GM23338 (cell line): ENCODE results near the gene CAMTA1. TPM values are rescaled to one million over a fixed set of nuclear protein-coding genes. Genes with fewer than 3 reads are reported as not detected.

ENCODE experiments used
- ATAC-seq: fragments of 200-7000 bp; cut with Tn5 transposase; 3 replicates; pipeline ENCODE4 v1.9.1; 2020
- DNase-seq: peaks from one replicate; pipeline ENCODE4 v3.0.0-alpha.2; 2015; ENCODE audit warnings: low spot score
- H2AFZ ChIP-seq: fragments of 200-600 bp; sonication (generic); 2 replicates; pipeline ENCODE4 v1.8.0; 2016; ENCODE audit warnings: antibody characterized with exemption, mild to moderate bottlenecking, moderate library complexity
- H3F3A ChIP-seq: fragments of 200-600 bp; sonication (generic); replicated peaks from 2 replicates; pipeline ENCODE4 v1.8.0; 2017; ENCODE audit warnings: antibody characterized with exemption, mixed run types, low read depth
- H3K27ac ChIP-seq: fragments of 200-600 bp; sonication (generic); 2 replicates; pipeline ENCODE4 v1.6.1; 2016; ENCODE audit warnings: low read depth
- H3K27me3 ChIP-seq: fragments of 200-600 bp; sonication (generic); 2 replicates; pipeline ENCODE4 v1.8.0; 2016; ENCODE audit warnings: mild to moderate bottlenecking, mixed run types, moderate library complexity; ENCODE audit not compliant: insufficient read depth
- H3K36me3 ChIP-seq: fragments of 200-600 bp; sonication (generic); 2 replicates; pipeline ENCODE4 v1.8.0; 2016; ENCODE audit warnings: mild to moderate bottlenecking; ENCODE audit not compliant: insufficient read depth
- H3K4me1 ChIP-seq: fragments of 200-600 bp; sonication (generic); 2 replicates; pipeline ENCODE4 v1.8.0; 2016; ENCODE audit warnings: mild to moderate bottlenecking, moderate library complexity; ENCODE audit not compliant: insufficient read depth
- H3K4me2 ChIP-seq: fragments of 200-600 bp; sonication (generic); 2 replicates; pipeline ENCODE4 v1.7.1; 2017; ENCODE audit warnings: mixed run types
- H3K4me3 ChIP-seq: fragments of 200-600 bp; sonication (generic); 2 replicates; pipeline ENCODE4 v1.6.1; 2016; ENCODE audit warnings: mixed run types
- H3K79me2 ChIP-seq: fragments of 200-600 bp; sonication (generic); replicated peaks from 2 replicates; pipeline ENCODE4 v1.8.0; 2017; ENCODE audit warnings: mild to moderate bottlenecking; ENCODE audit not compliant: insufficient read depth
- H3K9me2 ChIP-seq: fragments of 200-600 bp; sonication (generic); 2 replicates; pipeline ENCODE4 v1.8.0; 2017; ENCODE audit not compliant: insufficient read depth
- H4K20me1 ChIP-seq: fragments of 200-600 bp; sonication (generic); replicated peaks from 2 replicates; pipeline ENCODE4 v1.8.0; 2017; ENCODE audit warnings: mild to moderate bottlenecking; ENCODE audit not compliant: insufficient read depth
- H3K27ac Mint-ChIP-seq: 2 replicates; pipeline ENCODE4 v1.8.0; 2020; ENCODE audit warnings: inconsistent platforms, mild to moderate bottlenecking, moderate library complexity, mixed read lengths
- H3K27me3 Mint-ChIP-seq: 3 replicates; pipeline ENCODE4 v1.8.0; 2022; ENCODE audit warnings: low read depth, mild to moderate bottlenecking, moderate library complexity, mixed read lengths, inconsistent platforms; ENCODE audit not compliant: insufficient read depth, poor library complexity
- H3K36me3 Mint-ChIP-seq: 3 replicates; pipeline ENCODE4 v1.8.0; 2021; ENCODE audit warnings: low read depth, mild to moderate bottlenecking, inconsistent platforms, moderate library complexity, mixed read lengths
- H3K4me1 Mint-ChIP-seq: 3 replicates; pipeline ENCODE4 v1.8.0; 2020; ENCODE audit warnings: mild to moderate bottlenecking, inconsistent platforms, mixed read lengths
- H3K4me3 Mint-ChIP-seq: 3 replicates; pipeline ENCODE4 v1.8.0; 2021; ENCODE audit warnings: moderate library complexity, mild to moderate bottlenecking, inconsistent platforms, mixed read lengths
- H3K9me3 Mint-ChIP-seq: 3 replicates; pipeline ENCODE4 v1.8.0; 2020; ENCODE audit warnings: moderate library complexity, mild to moderate bottlenecking, inconsistent platforms, mixed read lengths
- CTCF ChIP-seq, 2 experiments: fragments of 200-600 bp in 1 of 2; sonication (generic) in 1 of 2; conservative IDR thresholded peaks; 2 replicates each; pipeline versions ENCODE4 v1.5.1 to v1.6.1; 2016 to 2017; ENCODE audit warnings: antibody characterized with exemption in 2 of 2, low read depth in 2 of 2, mild to moderate bottlenecking in 2 of 2, moderate library complexity in 1 of 2
- ETS1 ChIP-seq: IDR thresholded peaks from 2 replicates; pipeline ENCODE4 v1.6.1; 2016; ENCODE audit warnings: antibody characterized with exemption
- EZH2 ChIP-seq: fragments of 200-600 bp; sonication (generic); IDR thresholded peaks from one replicate; pipeline ENCODE4 v1.8.0; 2017; ENCODE audit warnings: antibody characterized with exemption, mild to moderate bottlenecking, low read depth; ENCODE audit not compliant: unreplicated experiment
- EZH2phosphoT487 ChIP-seq: fragments of 200-600 bp; sonication (generic); IDR thresholded peaks from one replicate; pipeline ENCODE4 v1.8.1; 2018; ENCODE audit warnings: antibody characterized with exemption; ENCODE audit not compliant: unreplicated experiment
- NANOG ChIP-seq: IDR thresholded peaks from 2 replicates; pipeline ENCODE4 v1.6.1; 2016; ENCODE audit warnings: antibody characterized with exemption, borderline replicate concordance
- POLR2AphosphoS5 ChIP-seq: IDR thresholded peaks from 2 replicates; pipeline ENCODE4 v1.6.1; 2016; ENCODE audit warnings: antibody characterized with exemption, low read depth
- REST ChIP-seq: IDR thresholded peaks from one replicate; pipeline ENCODE4 v1.6.1; 2018; ENCODE audit warnings: antibody characterized with exemption; ENCODE audit not compliant: unreplicated experiment
- STAT1 ChIP-seq: IDR thresholded peaks from one replicate; pipeline ENCODE4 v1.6.1; 2016; ENCODE audit warnings: antibody characterized with exemption; ENCODE audit not compliant: unreplicated experiment
- ZNF114 ChIP-seq: fragments of 250-450 bp; sonication (Bioruptor Pico); IDR thresholded peaks from 2 replicates; pipeline ENCODE4 v1.5.0; 2020; ENCODE audit warnings: mild to moderate bottlenecking, moderate library complexity
- ZNF331 ChIP-seq: fragments of 250-450 bp; sonication (Bioruptor Pico); IDR thresholded peaks from 2 replicates; pipeline ENCODE4 v1.5.0; 2020; ENCODE audit warnings: low read depth, mild to moderate bottlenecking, moderate library complexity
- polyA plus RNA-seq: library from polyadenylated mRNA; unstranded; fragments of >200 nt; fragmentation: Nextera tagmentation; extraction: Ambion mirVana; gene quantifications from 2 replicates; pipeline ENCODE4 v1.2.1, GENCODE V29; 2016
- total RNA-seq: library from RNA; depleted of rRNA; stranded (reverse); fragments of >200 nt; shearing (Covaris generic); gene quantifications from 2 replicates; pipeline ENCODE4 v1.2.3, GENCODE V29; 2014

CAMTA1 gene
- total and polyA plus RNA-seq, 2 experiments from 2014 or later: 115 to 519 TPM

GRCh38 chr1:7232441-7233236 lies 447.4 kb downstream of the CAMTA1 start (continued):
- no peak for TF ChIP-seq REST
- TF ChIP-seq EZH2phosphoT487: no peak
- TF ChIP-seq CTCF (conservative IDR thresholded peaks at IDR 0.05; ENCODE audit: low read depth in 2 of 2): no peak
- no peak for TF ChIP-seq ZNF331 (CRISPR knock-in tag)
- no peak for TF ChIP-seq EZH2

- H3K4me1 ChIP-seq: no peaks in the 10 kb centered on the region; the same call in 1 of the 2 replicates
- no peak overlapping the region for H2AFZ ChIP-seq
- H3F3A ChIP-seq: no peaks in the 10 kb centered on the region
- ATAC-seq (no peak), DNase-seq (no peak)
- Mint-ChIP-seq H3K9me3 (no peaks in the 10 kb centered on the region), H3K4me1 (0 out of 3 replicates have a peak, but pooled peaks cover 3% of the 10 kb centered on the region), H3K4me3 (no peak overlapping the region), H3K36me3 (no peaks in the 10 kb centered on the region), H3K27me3 (peaks cover 2% of the 10 kb centered on the region), H3K27ac (no peak overlapping the region)
- H3K27ac ChIP-seq: no peak overlapping the region
- no peaks in the 10 kb centered on the region for H4K20me1 ChIP-seq
- H3K4me2 ChIP-seq: no peak overlapping the region
- H3K79me2 ChIP-seq: no peaks in the 10 kb centered on the region
- no peaks in the 10 kb centered on the region for H3K36me3 ChIP-seq
- no peak overlapping the region for H3K4me3 ChIP-seq
- H3K9me2 ChIP-seq: no peaks in the 10 kb centered on the region
- H3K27me3 ChIP-seq: no peaks in the 10 kb centered on the region
- TF ChIP-seq POLR2AphosphoS5 (no peak), ZNF114 (CRISPR knock-in tag) (no peak), STAT1 (no peak), ETS1 (no peak), NANOG (no peak), ZNF331 (CRISPR knock-in tag) (no peak), CTCF (conservative IDR thresholded peaks at IDR 0.05; ENCODE audit: low read depth in 2 of 2) (no peak)
Observed at GRCh38 chr1:7233237-7233540, 447.9 kb downstream of the CAMTA1 start.
